K562 (cell line): ENCODE measurements around the gene PUS10. TPM values are rescaled to one million over a fixed set of nuclear protein-coding genes. Genes with fewer than 3 reads are reported as not detected.
"Not testable (repeated sequence)": the region's sequence is repeated elsewhere in the genome, so short reads cannot be mapped to it uniquely, and the experiment has no call there.

Source experiments
- ATAC-seq: fragments of 200-7000 bp; cut with Tn5 transposase; 3 replicates; pipeline ENCODE4 v1.9.1; 2020; ENCODE audit warnings: moderate library complexity
- BruUV-seq: library from RNA; stranded (reverse); fragments of 400-500 nt; replicated peaks from 2 replicates; lab custom pipeline; 2021; lab: Mats Ljungman, UMichigan
- CTCF ChIA-PET: fragments of 300-600 bp; formaldehyde crosslinking; extraction: SDS; loops from one replicate; lab custom pipeline; 2021; ENCODE audit warnings: low intra/inter-chr PET ratio; lab: Yijun Ruan, JAX
- POLR2A ChIA-PET: fragments of 300-600, 350-650 bp; sonication (Branson Sonifier 250); formaldehyde crosslinking; extraction: SDS; loops from one replicate; lab custom pipeline; 2021; ENCODE audit warnings: antibody characterized with exemption, inconsistent platforms; lab: Yijun Ruan, JAX
- DNase-seq, 4 experiments: peaks; one replicate each; pipeline versions ENCODE4 v3.0.0 to v3.0.0-alpha.2; 2011 to 2018; ENCODE audit warnings: low spot score in 3 of 4, mixed read lengths in 3 of 4; ENCODE audit errors: extremely low read depth in 1 of 4
- FAIRE-seq: peaks from 2 replicates; lab custom pipeline; 2011; peaks lifted over from hg19 to GRCh38; lab: Jason Lieb, UNC
- H2AFZ ChIP-seq: 2 replicates; pipeline ENCODE4 v1.6.0; 2011; ENCODE audit warnings: low read depth, low read length, control low read depth, inconsistent platforms
- H3K27ac ChIP-seq: fragments of 200-600 bp; 3 replicates; pipeline ENCODE4 v1.8.0; 2011; ENCODE audit warnings: low read depth, mild to moderate bottlenecking, control low read depth, inconsistent platforms, low read length, moderate library complexity, mixed read lengths; ENCODE audit errors: extremely low read depth
- H3K27me3 ChIP-seq, 2 experiments: fragments of 300-600 bp in 1 of 2; 2 replicates in 1 of 2; 3 replicates in 1 of 2; pipeline versions ENCODE4 v1.6.0 to v1.8.0; 2011; ENCODE audit warnings: inconsistent platforms in 2 of 2, low read length in 2 of 2, mild to moderate bottlenecking in 1 of 2, mixed read lengths in 1 of 2, moderate library complexity in 1 of 2; ENCODE audit not compliant: control insufficient read depth in 2 of 2, insufficient read depth in 2 of 2
- H3K36me3 ChIP-seq: fragments of 300-600 bp; 3 replicates; pipeline ENCODE4 v1.8.0; 2011; ENCODE audit warnings: mild to moderate bottlenecking, low read length, inconsistent platforms; ENCODE audit not compliant: control insufficient read depth, insufficient read depth
- H3K4me1 ChIP-seq, 2 experiments: fragments of 200-600 bp in 1 of 2; replicated peaks in 1 of 2; 2 replicates in 1 of 2; 3 replicates in 1 of 2; pipeline versions ENCODE4 v1.5.1 to v1.8.0; 2011; ENCODE audit warnings: inconsistent platforms in 2 of 2, low read length in 2 of 2, mild to moderate bottlenecking in 1 of 2, mixed read lengths in 1 of 2, moderate library complexity in 1 of 2; ENCODE audit not compliant: control insufficient read depth in 2 of 2, insufficient read depth in 2 of 2
- H3K4me2 ChIP-seq: 2 replicates; pipeline ENCODE4 v1.6.1; 2011; ENCODE audit warnings: low read length, control low read depth, inconsistent platforms, mixed read lengths; ENCODE audit not compliant: insufficient read depth
- H3K4me3 ChIP-seq: fragments of 200-600 bp; sonication (generic), shearing (Covaris generic); 2 replicates; pipeline ENCODE4 v1.5.1; 2016; ENCODE audit warnings: control low read depth, inconsistent platforms
- H3K79me2 ChIP-seq: fragments of 200-600 bp; 3 replicates; pipeline ENCODE4 v1.8.0; 2011; ENCODE audit warnings: low read length, inconsistent platforms; ENCODE audit not compliant: control insufficient read depth, insufficient read depth
- H3K9ac ChIP-seq, 2 experiments: 2 replicates each; pipeline versions ENCODE4 v1.6.0 to v1.6.1; 2011; ENCODE audit warnings: low read depth in 2 of 2, low read length in 2 of 2, control low read depth in 1 of 2, inconsistent platforms in 1 of 2, mild to moderate bottlenecking in 1 of 2, mixed read lengths in 1 of 2; ENCODE audit not compliant: insufficient read depth in 1 of 2
- H3K9me1 ChIP-seq: one replicate; pipeline ENCODE4 v1.6.0; 2011; ENCODE audit warnings: inconsistent platforms, mild to moderate bottlenecking, low read length, moderate library complexity; ENCODE audit not compliant: control insufficient read depth, insufficient read depth
- H3K9me3 ChIP-seq: replicated peaks from 2 replicates; pipeline ENCODE4 v1.5.1; 2011; ENCODE audit warnings: low read depth, low read length, inconsistent platforms; ENCODE audit not compliant: control insufficient read depth, insufficient read depth
- H4K20me1 ChIP-seq: replicated peaks from 2 replicates; pipeline ENCODE4 v1.6.1; 2011; ENCODE audit warnings: low read length, inconsistent platforms, mixed read lengths; ENCODE audit not compliant: control insufficient read depth, insufficient read depth
- BCOR ChIP-seq: fragments of 450-650 bp; IDR thresholded peaks from 2 replicates; pipeline ENCODE4 v1.6.1; 2016
- HMG20A ChIP-seq: fragments of 450-650 bp; formaldehyde crosslinking; conservative IDR thresholded peaks from 2 replicates; pipeline ENCODE4 v1.4.0; 2020; ENCODE audit warnings: mild to moderate bottlenecking, mixed read lengths
- MIER1 ChIP-seq: fragments of 450-650 bp; IDR thresholded peaks from 2 replicates; pipeline ENCODE4 v1.6.1; 2016; ENCODE audit warnings: antibody characterized with exemption, mild to moderate bottlenecking, low read depth
- MLX ChIP-seq, 2 experiments: fragments of 450-650 bp in 1 of 2; sonication (generic) in 1 of 2; formaldehyde crosslinking; conservative IDR thresholded peaks; 2 replicates each; pipeline versions ENCODE4 v1.4.0 to v1.8.1; 2020 to 2022; ENCODE audit warnings: mild to moderate bottlenecking in 1 of 2, missing genetic modification reagents in 1 of 2
- NR2F6 ChIP-seq: fragments of 450-650 bp; formaldehyde crosslinking; IDR thresholded peaks from 2 replicates; pipeline ENCODE4 v1.4.0; 2020; ENCODE audit warnings: mild to moderate bottlenecking
- PCBP2 ChIP-seq: fragments of 200-400 bp; formaldehyde crosslinking; IDR thresholded peaks from 2 replicates; pipeline ENCODE4 v1.6.1; 2018; ENCODE audit warnings: low read length, low read depth, mild to moderate bottlenecking, moderate library complexity; ENCODE audit not compliant: poor library complexity, severe bottlenecking
- PYGO2 ChIP-seq: fragments of 450-650 bp; IDR thresholded peaks from 2 replicates; pipeline ENCODE4 v1.6.1; 2016; ENCODE audit warnings: mild to moderate bottlenecking, missing genetic modification characterization, moderate library complexity, missing compliant biosample characterization
- SNRNP70 ChIP-seq: fragments of 200-400 bp; formaldehyde crosslinking; optimal IDR thresholded peaks from 2 replicates; pipeline ENCODE3; 2017; ENCODE audit warnings: low read depth, low read length
- SPI1 ChIP-seq: IDR thresholded peaks from 2 replicates; pipeline ENCODE4 v1.6.1; 2011; ENCODE audit warnings: low read depth, low read length, control low read depth, borderline replicate concordance
- WGBS: fragments of 100-300 bp; shearing (Covaris generic); methylation state at CpG from one replicate; pipeline ENCODE4 v1.1.6; 2016; ENCODE audit warnings: low coverage, mixed read lengths; ENCODE audit not compliant: insufficient coverage; ENCODE audit errors: missing lambda C conversion rate; 5-methylcytosine and 5-hydroxymethylcytosine counted together
- in situ Hi-C: fragments of 300-500 bp; cut with MboI; formaldehyde crosslinking; loops from 4 replicates; pipeline ENCODE4 v1.15.0; 2018; ENCODE audit warnings: inconsistent platforms, mixed read lengths
- intact Hi-C: fragments of 100-400 bp; cut with micrococcal nuclease; formaldehyde crosslinking; loops from 2 replicates; pipeline ENCODE4 v1.14.2; 2022
- polyA plus RNA-seq, 8 experiments: library from polyadenylated mRNA; depleted of rRNA in 4 of 8; stranded (reverse) in 5 of 8; unstranded in 3 of 8; fragments of >200 nt; fragmentation: Nextera tagmentation in 2 of 8; fragmentation: Illumina TruSeq in 1 of 8; extraction: Ambion mirVana in 2 of 8; extraction: Trizol in 1 of 8; gene quantifications; 2 replicates each; pipeline versions ENCODE4 v1.2.1 to v1.2.3, GENCODE V29; 2011 to 2014; ENCODE audit warnings: inconsistent platforms in 1 of 8, missing spikeins in 1 of 8
- total RNA-seq, 7 experiments: library from RNA; depleted of rRNA in 6 of 7; stranded (reverse); fragments of >200 nt in 6 of 7; fragmentation: Illumina TruSeq in 2 of 7; extraction: Trizol in 2 of 7; gene quantifications; 2 replicates each; pipeline versions ENCODE4 v1.2.1 to v1.2.3, GENCODE V29; 2011 to 2021; ENCODE audit warnings: low replicate concordance in 1 of 7

Gene PUS10
- total and polyA plus RNA-seq, 9 of the 15 experiments (the other 6 are each of a cell fraction or from before 2014, with no cell fraction given): 5.0 to 10.7 (median 7.6) TPM

DNA sequence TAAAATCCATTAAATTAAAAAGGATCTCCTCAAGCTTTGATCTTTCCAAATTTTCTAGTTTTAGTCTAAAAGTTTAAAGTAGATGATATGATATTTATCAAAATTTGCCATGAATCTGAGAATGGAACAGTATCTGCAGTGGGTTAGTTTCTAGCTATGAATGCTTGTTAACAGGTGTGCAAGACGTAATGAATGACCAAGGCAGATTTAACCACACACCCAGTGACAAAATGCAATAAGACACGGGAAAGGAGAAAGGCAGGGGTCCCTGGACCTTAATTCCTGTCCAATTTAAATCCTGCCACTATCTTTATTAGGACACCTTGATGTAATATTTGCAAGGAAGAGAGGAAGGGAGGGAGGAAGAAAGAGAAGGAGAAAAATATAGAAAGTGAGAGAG lies 31.0 kb downstream of the PUS10 start (continued):
- TF ChIP-seq PYGO2 (tag): no peak
- TF ChIP-seq MIER1: no peak
- TF ChIP-seq PCBP2: no peak
- TF ChIP-seq HMG20A: no peak
- TF ChIP-seq SNRNP70: no peak
- no peak for TF ChIP-seq MLX (CRISPR knock-in tag; conservative IDR thresholded peaks at IDR 0.05)

GRCh38 chr2:60984720-60985119 lies 33.3 kb downstream of the PUS10 start:
- intact Hi-C loops: no loop called here
- WGBS: 17% methylated on average over 1 of the region's 1 CpG
- Histone ChIP-seq H3K4me3 (no peak overlapping the region), H3K9ac (no peak overlapping the region), H3K9me3 (no peaks in the 10 kb centered on the region), H2AFZ (no peak overlapping the region), H4K20me1 (no peaks in the 10 kb centered on the region), H3K79me2 (no peaks in the 10 kb centered on the region), H3K27ac (no peak overlapping the region), H3K9me1 (no peaks in the 10 kb centered on the region), H3K27me3 (no peaks in the 10 kb centered on the region), H3K4me1 (no peaks in the 10 kb centered on the region; a peak in 1 of 5 replicates), H3K4me2 (no peak overlapping the region), H3K36me3 (no peaks in the 10 kb centered on the region)
- FAIRE-seq: no peak
- ChIA-PET CTCF (no interaction called here), POLR2A (no interaction called here)
- ATAC-seq: no peak
- no TSS peak for BruUV-seq
- DNase-seq: no peak
- in situ Hi-C loops: no loop called here
- TF ChIP-seq NR2F6 (no peak), BCOR (no peak), SPI1 (peak; percentile 78; the same call in 1 of the 2 replicates)

- H3K4me1 ChIP-seq, in situ Hi-C loops, intact Hi-C loops: not testable (repeated sequence)
Measured at GRCh38 chr2:60982066-60982465, 36.0 kb downstream of the PUS10 start.

More at GRCh38 chr2:60982066-60982465, 36.0 kb downstream of the PUS10 start:
- H2AFZ ChIP-seq, H3K27ac ChIP-seq, H3K79me2 ChIP-seq, DNase-seq, H4K20me1 ChIP-seq, H3K9me3 ChIP-seq, H3K9me1 ChIP-seq, FAIRE-seq, H3K4me3 ChIP-seq, H3K27me3 ChIP-seq, H3K36me3 ChIP-seq, ATAC-seq, H3K9ac ChIP-seq, CTCF ChIA-PET, H3K4me2 ChIP-seq, BruUV-seq: not testable (repeated sequence)
- WGBS: 71% methylated on average over 3 of the region's 3 CpGs
- POLR2A ChIA-PET: interaction anchor here (1.2 kb wide), 1 partner anchor 14 kb away, joined by 4 read pairs; no protein-coding TSS in a partner anchor
